ENCODE measurements around the gene LGR6.

- TF ChIP-seq POLR2A (IDR thresholded peaks at IDR 0.05) (no peak), CTCF (IDR thresholded peaks at IDR 0.05) (no peak), POLR2AphosphoS5 (IDR thresholded peaks at IDR 0.05) (no peak), EP300 (IDR thresholded peaks at IDR 0.05) (no peak)
Measured at GRCh38 chr1:202170726-202171125, 22.9 kb upstream of the LGR6 start.

Data from suprapubic skin (tissue), 4 donors.